SK-MEL-5 (cell line): Measurements from ENCODE around the gene C20orf141. TPM values are rescaled to one million over a fixed set of nuclear protein-coding genes. Genes with fewer than 3 reads are reported as not detected.

Source experiments
- total RNA-seq: library from RNA; depleted of rRNA; stranded (reverse); fragments of >200 nt; shearing (Covaris generic); gene quantifications from 2 replicates; pipeline ENCODE4 v1.2.3, GENCODE V29; 2014; rRNA removed

The C20orf141 gene
- total RNA-seq, 1 experiment from 2014 or later: not detected

Other genes starting within 250 kb of the C20orf141 start
- gene NOP56, start 162.4 kb upstream of the C20orf141 start, total RNA-seq: 350 and 393 TPM in 2 replicates
- gene IDH3B, start 150.8 kb upstream of the C20orf141 start, total RNA-seq: 224 and 240 TPM in 2 replicates
- 0.50 and 2.0 TPM in 2 replicates for gene EBF4, start 122.2 kb upstream of the C20orf141 start, total RNA-seq
- 0.48 and 0.98 TPM in 2 replicates for gene CPXM1, start 14.4 kb upstream of the C20orf141 start, total RNA-seq
- not detected in 2 replicates for gene TMEM239, start 1.4 kb downstream of the C20orf141 start, total RNA-seq
- 17.2 and 22.6 TPM in 2 replicates for gene PCED1A, start 25.7 kb downstream of the C20orf141 start, total RNA-seq
- gene VPS16, start 25.8 kb downstream of the C20orf141 start, total RNA-seq: 39.0 and 39.7 TPM in 2 replicates
- gene PTPRA, start 58.5 kb downstream of the C20orf141 start, total RNA-seq: 35.2 and 45.5 TPM in 2 replicates
- not detected in 2 replicates for gene GNRH2, start 228.6 kb downstream of the C20orf141 start, total RNA-seq
- 68.2 and 82.3 TPM in 2 replicates for gene MRPS26, start 231.1 kb downstream of the C20orf141 start, total RNA-seq